Chondrocyte (in vitro differentiated cells): ENCODE results near the gene ARL8B. TPM values are rescaled to one million over a fixed set of nuclear protein-coding genes. Genes with fewer than 3 reads are reported as not detected.

Source experiments
- DNase-seq: peaks from one replicate; pipeline ENCODE4 v3.0.0; 2021; ENCODE audit warnings: mixed read lengths, low spot score
- H3K27ac Mint-ChIP-seq: one replicate; pipeline ENCODE4 v1.8.0; 2021; ENCODE audit warnings: mild to moderate bottlenecking, moderate library complexity, mixed read lengths; ENCODE audit not compliant: unreplicated experiment
- H3K27me3 Mint-ChIP-seq: 2 replicates; pipeline ENCODE4 v1.8.0; 2021; ENCODE audit warnings: low read depth, mixed read lengths
- H3K36me3 Mint-ChIP-seq: 2 replicates; pipeline ENCODE4 v1.8.0; 2021; ENCODE audit warnings: low read depth, mixed read lengths
- H3K4me1 Mint-ChIP-seq: 2 replicates; pipeline ENCODE4 v1.8.0; 2021; ENCODE audit warnings: low read depth, mild to moderate bottlenecking, mixed read lengths
- H3K4me3 Mint-ChIP-seq: one replicate; pipeline ENCODE4 v1.8.0; 2021; ENCODE audit warnings: mild to moderate bottlenecking, moderate library complexity, mixed read lengths; ENCODE audit not compliant: unreplicated experiment
- H3K9me3 Mint-ChIP-seq: 2 replicates; pipeline ENCODE4 v1.8.0; 2021; ENCODE audit warnings: low read depth, mixed read lengths
- total RNA-seq: library from RNA; stranded (reverse); gene quantifications from 3 replicates; pipeline ENCODE4 v1.2.1, GENCODE V29; 2021
- TF ChIP-seq, protein P1 (sequence below): fragments of 200-600 bp; sonication (generic); IDR thresholded peaks from 2 replicates; pipeline ENCODE4 v1.5.0; 2021; ENCODE audit warnings: antibody characterized with exemption, mild to moderate bottlenecking, moderate library complexity

ARL8B gene
- total RNA-seq, 1 donor from 2014 or later = 65.8 TPM

DNA sequence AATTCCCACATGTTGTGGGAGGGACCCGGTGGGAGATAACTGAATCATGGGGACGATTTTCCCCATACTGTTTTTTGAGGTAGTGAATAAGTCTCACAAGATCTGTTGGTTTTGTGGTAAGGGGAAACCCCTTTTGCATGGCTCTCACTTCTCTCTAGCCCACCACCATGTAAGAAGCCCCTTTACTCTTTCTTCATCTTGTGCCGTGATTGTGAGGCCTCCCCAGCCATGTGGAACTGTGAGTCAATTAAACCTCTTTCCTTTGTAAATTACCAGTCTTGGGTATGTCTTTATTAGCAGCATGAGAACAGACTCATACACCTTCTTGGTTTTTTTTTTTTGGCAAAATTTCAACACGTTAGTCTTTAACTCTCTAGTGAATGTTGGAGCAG, 18.1 kb downstream of the ARL8B start:
- H3K4me1 Mint-ChIP-seq = peaks cover 44% of the 10 kb centered on the region
- TF ChIP-seq, protein P1, sequence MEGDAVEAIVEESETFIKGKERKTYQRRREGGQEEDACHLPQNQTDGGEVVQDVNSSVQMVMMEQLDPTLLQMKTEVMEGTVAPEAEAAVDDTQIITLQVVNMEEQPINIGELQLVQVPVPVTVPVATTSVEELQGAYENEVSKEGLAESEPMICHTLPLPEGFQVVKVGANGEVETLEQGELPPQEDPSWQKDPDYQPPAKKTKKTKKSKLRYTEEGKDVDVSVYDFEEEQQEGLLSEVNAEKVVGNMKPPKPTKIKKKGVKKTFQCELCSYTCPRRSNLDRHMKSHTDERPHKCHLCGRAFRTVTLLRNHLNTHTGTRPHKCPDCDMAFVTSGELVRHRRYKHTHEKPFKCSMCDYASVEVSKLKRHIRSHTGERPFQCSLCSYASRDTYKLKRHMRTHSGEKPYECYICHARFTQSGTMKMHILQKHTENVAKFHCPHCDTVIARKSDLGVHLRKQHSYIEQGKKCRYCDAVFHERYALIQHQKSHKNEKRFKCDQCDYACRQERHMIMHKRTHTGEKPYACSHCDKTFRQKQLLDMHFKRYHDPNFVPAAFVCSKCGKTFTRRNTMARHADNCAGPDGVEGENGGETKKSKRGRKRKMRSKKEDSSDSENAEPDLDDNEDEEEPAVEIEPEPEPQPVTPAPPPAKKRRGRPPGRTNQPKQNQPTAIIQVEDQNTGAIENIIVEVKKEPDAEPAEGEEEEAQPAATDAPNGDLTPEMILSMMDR = no peak
- peaks cover 13% of the 10 kb centered on the region for H3K9me3 Mint-ChIP-seq
- no peaks in the 10 kb centered on the region for H3K27me3 Mint-ChIP-seq
- no peak overlapping the region for H3K4me3 Mint-ChIP-seq
- no peak for DNase-seq
- H3K36me3 Mint-ChIP-seq = peaks cover 11% of the 10 kb centered on the region
- H3K27ac Mint-ChIP-seq = peak overlapping the region; percentile 67

DNA sequence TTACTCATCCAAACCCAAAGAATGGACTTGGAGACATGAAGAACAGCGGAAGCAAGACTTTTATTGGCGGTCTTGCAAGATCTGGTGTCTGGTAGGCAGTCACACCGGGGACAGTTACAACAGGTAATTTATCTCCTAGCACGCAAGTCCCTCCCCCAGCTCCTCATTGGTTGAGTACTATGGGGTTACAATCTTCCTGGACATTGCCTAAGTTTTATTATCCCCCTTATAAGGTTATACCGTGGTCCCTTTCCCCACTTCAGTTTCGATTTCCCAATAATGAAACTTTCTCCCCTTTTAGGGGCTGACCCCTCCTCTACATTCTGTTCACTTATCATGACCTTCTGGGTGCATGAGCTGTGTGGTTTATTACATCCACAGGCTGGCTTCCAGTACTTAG, 18.7 kb downstream of the ARL8B start:
- peaks cover 11% of the 10 kb centered on the region for H3K36me3 Mint-ChIP-seq
- no peak overlapping the region for H3K4me3 Mint-ChIP-seq
- peaks cover 13% of the 10 kb centered on the region for H3K9me3 Mint-ChIP-seq
- DNase-seq = no peak
- no peaks in the 10 kb centered on the region for H3K27me3 Mint-ChIP-seq
- H3K4me1 Mint-ChIP-seq = peaks cover 44% of the 10 kb centered on the region
- TF ChIP-seq, protein P1 = no peak
- no peak overlapping the region for H3K27ac Mint-ChIP-seq

DNA sequence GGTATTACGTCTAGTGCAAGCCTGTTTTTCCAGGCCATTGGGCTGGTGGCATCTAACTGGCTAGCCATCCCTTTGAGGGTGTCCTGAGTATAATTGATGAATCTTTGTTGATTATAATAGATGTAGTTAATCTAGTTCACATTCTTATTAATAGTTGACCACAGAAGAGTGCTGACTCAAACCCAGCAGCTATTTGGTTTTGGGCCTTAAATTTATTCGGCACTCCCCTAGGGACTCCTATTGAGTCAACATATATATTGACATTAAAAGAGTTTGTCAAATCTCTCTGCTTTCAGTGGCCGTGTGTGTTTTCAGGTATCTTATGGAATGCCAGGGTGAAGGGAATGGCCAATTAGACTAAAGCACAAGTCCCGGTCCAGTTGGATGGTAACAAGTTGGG, 19.7 kb downstream of the ARL8B start:
- Mint-ChIP-seq H3K9me3 (peaks cover 13% of the 10 kb centered on the region), H3K36me3 (peaks cover 11% of the 10 kb centered on the region), H3K27ac (no peak overlapping the region), H3K4me3 (no peak overlapping the region), H3K27me3 (no peaks in the 10 kb centered on the region), H3K4me1 (peaks cover 36% of the 10 kb centered on the region)
- TF ChIP-seq, protein P1 = no peak
- no peak for DNase-seq

DNA sequence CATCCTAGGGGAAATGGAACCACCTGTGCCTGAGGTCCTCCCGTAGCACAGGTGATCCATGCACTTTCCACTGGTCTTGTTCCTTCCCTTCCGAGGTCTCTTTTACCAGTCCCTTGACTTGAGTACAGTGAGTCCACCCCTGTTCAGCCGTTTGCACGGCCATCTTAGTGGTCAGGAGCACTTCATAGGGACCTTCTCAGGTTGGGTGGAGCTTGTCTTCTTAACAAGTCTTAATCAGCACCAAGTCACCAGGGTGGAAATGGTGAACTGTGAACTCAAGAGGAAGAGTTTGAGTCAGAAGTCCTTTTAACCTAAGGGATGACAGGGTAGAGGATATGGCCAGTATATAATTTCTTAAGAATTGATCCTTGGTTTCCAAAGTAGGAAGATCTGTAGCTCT, 21.4 kb downstream of the ARL8B start:
- Mint-ChIP-seq H3K9me3 (peaks cover 17% of the 10 kb centered on the region), H3K27me3 (no peaks in the 10 kb centered on the region), H3K4me3 (no peak overlapping the region), H3K4me1 (peaks cover 34% of the 10 kb centered on the region), H3K36me3 (peaks cover 15% of the 10 kb centered on the region), H3K27ac (no peak overlapping the region)
- TF ChIP-seq, protein P1 = no peak
- DNase-seq = no peak

DNA sequence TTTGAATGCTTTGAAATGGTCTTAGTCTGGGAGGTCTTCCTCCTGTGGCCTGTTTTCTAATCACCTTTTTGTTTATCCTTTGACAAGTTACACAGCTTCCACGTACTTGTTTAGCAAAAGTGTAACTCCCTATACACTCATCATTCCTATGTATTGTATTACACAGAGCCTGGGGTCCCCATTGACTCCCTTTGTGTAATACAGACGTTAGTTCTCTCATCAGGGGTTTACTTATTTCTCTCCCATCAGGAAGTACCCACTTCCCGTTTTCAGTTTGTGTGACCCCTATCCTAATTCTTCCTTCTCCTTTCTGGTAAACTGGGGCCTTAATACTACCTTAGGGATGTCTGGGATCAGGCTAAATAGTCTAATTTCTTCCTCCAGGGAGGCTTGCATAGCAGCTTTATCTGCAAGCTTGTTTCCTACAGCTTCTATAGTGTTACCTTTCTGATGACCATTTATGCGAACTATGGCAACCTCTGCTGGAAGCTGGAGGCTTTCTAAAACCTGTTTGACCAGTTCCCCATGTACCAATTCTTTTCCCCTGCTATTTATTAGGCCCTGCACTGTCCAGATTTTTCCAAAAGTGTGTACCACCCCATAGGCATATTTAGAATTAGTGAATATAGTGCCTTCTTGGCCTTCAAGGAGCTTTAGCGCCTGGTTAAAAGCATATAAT, 22.4 kb downstream of the ARL8B start:
- TF ChIP-seq, protein P1 = no peak
- H3K9me3 Mint-ChIP-seq = peaks cover 17% of the 10 kb centered on the region
- H3K4me3 Mint-ChIP-seq = no peak overlapping the region
- H3K27me3 Mint-ChIP-seq = no peaks in the 10 kb centered on the region
- peaks cover 26% of the 10 kb centered on the region for H3K4me1 Mint-ChIP-seq
- H3K36me3 Mint-ChIP-seq = peaks cover 15% of the 10 kb centered on the region
- DNase-seq = no peak
- no peak overlapping the region for H3K27ac Mint-ChIP-seq
